ENCODE results near the gene POLN.

- TF ChIP-seq, protein P1, sequence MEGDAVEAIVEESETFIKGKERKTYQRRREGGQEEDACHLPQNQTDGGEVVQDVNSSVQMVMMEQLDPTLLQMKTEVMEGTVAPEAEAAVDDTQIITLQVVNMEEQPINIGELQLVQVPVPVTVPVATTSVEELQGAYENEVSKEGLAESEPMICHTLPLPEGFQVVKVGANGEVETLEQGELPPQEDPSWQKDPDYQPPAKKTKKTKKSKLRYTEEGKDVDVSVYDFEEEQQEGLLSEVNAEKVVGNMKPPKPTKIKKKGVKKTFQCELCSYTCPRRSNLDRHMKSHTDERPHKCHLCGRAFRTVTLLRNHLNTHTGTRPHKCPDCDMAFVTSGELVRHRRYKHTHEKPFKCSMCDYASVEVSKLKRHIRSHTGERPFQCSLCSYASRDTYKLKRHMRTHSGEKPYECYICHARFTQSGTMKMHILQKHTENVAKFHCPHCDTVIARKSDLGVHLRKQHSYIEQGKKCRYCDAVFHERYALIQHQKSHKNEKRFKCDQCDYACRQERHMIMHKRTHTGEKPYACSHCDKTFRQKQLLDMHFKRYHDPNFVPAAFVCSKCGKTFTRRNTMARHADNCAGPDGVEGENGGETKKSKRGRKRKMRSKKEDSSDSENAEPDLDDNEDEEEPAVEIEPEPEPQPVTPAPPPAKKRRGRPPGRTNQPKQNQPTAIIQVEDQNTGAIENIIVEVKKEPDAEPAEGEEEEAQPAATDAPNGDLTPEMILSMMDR (IDR thresholded peaks at IDR 0.05), result no peak
- TF ChIP-seq EP300 (IDR thresholded peaks at IDR 0.05) (no peak), POLR2A (IDR thresholded peaks at IDR 0.05) (no peak)
These were observed 33.8 kb upstream of the POLN start for GRCh38 chr4:2275546-2276251.

All from tibial nerve (tissue), 4 donors.